ENCODE results near the gene BPHL. TPM values are rescaled to one million over a fixed set of nuclear protein-coding genes. Genes with fewer than 3 reads are reported as not detected.
"Not testable (repeated sequence)": the region's sequence is repeated elsewhere in the genome, so short reads cannot be mapped to it uniquely, and the experiment has no call there.

BPHL gene
- total RNA-seq, 1 donor from 2014 or later: 25.0 TPM

DNA sequence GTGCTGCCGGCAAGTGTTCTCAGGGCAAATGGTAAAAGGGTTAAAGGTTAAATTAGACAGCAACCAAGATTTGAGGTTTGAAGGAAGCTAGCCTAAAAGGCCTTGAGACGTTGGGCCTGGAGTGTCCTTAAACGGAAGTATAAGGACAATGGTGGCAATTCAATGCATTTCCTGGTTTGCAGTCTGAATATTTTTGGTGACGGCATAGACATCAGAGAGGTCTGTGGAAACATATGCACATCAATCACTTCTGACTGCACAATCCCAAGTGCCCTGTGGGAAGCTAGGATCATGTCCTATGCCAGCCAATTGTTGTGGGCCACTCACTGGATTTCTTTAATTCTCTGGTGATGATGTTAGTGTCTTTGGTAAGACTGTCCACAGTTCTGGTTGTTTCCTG, 64.6 kb downstream of the BPHL start:
- no peak for DNase-seq

DNA sequence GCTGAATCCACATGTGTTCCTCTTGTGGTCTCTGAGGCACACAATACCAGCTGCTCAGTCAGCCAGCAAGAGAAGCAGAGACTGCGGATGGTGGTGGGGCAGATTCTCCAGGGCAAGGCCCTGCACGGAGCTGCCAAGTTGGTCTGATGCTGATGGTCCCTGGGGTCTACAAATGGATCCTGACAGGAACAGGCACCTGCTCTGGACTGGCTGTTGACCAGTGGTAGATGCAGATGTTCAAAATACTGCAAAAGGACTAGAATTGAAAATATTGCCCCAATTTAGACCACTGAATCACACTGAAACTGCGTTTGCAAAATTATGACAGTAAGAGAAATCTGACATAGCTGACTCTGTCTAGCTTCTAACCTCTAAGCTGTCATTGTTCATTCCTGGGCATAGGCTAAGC, 68.5 kb downstream of the BPHL start:
- DNase-seq: no peak

DNA sequence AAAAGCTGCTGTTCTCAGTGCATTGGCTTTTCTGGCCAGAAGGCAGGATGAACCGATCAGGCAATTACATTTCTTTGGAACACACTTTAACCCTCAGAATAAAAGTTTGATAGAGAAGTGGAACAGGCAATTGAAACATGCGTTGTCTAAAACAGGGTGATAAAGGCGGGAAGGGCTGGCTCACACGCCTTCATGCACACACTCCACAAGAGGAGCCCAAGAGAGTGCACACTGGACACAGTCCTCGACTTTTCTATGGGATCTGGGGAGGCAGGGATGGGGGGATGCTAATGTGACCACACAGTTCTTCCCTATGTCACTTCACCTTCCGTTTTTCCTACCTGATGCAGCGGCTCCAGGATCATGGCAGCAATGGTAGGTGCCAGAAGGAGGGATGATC, 69.8 kb downstream of the BPHL start:
- DNase-seq: no peak

DNA sequence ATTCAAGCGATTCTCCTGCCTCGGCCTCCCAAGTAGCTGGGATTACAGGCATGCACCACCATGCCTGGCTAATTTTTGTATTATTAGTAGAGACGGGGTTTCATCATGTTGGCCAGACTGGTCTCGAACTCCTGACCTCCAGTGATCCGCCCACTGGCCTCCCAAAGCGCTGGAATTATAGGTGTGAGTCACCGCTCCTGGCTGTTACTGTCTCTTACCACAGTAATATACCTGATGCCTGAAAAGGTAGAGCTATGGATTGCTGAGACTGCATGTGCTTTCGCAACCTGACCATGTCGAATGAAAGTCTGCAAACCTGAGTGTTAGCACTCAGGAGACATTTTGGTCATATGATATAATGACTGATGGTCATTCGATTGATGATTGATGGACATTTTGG, 70.7 kb downstream of the BPHL start:
- not testable (repeated sequence) for DNase-seq

DNA sequence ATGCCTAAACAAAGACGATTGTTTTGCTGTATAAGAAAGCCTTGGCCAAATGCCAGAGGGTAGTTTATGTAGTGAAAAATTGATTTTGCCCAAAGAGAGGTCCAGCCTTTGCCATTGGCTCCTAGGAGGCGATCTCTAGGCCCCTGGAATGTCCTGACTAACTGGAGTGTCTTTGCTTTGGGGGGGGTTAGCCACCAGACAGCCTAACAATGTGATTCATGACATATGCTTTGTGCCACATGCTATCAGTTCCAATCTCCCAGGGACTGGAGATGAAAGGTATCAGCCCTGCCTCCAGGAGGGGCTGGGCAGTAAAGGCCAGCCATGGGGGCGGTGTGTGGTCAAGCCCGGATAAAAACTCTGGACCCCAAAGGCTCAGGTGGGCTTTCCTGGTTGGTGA, 71.5 kb downstream of the BPHL start:
- no peak for DNase-seq

DNA sequence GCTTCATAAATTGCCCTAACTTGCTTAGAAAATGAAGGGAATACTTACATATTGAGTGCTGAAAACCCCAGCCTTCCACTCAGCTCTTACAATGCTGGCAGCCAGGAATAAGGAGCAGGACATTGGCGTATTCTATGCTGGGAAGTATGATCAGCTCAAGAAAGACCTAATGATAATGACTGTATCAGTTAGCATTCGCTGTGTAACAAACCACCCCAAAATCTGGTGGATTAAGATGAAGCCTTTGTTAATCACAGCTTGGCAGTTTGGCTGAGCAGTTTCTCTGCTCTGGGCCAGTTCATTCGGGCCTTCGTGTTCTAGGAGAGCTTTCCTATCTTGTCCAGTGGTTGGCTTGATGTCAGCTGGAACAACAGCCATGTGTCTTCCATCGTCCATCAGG, 72.3 kb downstream of the BPHL start:
- DNase-seq: no peak

DNA sequence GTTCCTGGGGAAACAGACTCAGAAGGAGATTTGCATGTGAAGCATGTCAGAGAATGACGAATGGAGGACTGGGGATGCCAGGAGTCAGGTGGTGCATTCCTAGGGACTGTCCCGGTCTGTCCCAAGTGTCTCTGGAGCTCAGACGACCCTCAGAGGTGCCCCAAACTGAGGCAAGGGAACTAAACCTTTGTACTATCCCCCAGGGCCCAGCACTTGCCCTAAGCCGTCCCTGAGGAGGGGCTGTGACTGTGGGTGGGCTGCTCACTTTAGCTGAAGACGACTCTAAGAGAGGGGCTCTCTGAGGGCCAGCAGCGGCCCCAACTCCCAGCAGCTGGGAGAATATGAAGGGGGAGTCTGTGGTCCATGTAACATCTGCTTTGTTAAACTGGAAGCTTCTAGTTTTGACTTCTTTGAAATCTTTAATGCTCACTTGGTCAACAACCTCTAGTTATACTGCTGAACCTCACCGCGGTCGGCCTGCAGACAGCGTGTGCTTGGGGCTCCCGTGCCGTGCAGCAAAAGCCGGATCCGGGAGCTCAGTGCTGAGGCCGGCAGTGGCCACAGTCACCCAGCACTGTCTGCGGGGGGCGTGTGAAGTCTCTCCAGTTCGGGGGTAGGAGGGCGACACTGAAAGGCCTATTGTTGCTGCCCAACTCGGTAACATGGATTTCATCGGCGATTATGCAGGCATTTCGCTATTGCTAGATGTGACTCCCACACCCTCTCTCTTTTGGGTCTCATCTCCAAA, 74.8 kb downstream of the BPHL start:
- no peak for DNase-seq

DNA sequence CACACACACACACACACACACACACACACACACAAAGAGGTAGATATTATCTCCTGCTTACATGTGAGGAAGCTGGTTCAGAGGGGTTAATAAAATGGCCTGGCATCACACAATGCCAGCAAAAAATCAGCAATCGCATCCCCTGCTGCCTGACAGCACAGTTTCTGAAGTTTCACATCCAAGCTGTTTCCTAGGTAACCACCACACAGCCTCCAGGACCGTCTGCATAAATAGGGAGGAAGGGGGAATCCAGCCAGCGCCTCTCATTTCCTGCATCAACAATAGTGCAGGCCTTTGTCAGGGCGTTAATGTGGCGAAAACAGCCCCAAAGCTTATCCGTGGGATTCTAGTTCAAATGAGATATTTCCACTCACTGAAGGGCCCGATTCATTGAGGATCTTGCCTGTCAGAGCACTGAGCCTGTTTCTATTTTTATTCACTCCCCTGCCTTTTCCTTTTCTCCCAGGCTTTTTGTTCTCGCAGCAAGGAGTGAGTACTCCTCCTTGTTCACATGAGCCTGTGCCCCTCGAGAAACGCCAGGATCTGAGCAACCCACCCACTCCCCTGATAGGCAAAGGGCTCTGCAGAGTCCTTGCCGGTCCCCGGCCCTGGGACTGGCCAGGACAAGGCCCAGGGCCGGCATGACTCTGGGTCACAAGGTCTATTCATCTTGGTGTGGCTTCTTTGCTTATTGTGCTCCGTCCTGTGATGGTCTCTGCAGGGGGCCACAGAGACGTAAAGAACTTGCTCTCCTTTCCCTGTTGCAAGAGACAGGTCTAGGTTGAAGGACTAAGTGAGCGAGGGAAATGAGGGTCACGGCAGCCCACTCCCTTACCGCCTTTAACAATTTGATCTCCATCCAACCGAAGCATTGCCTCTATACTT, 76.3 kb downstream of the BPHL start:
- DNase-seq: peak; percentile 62

DNA sequence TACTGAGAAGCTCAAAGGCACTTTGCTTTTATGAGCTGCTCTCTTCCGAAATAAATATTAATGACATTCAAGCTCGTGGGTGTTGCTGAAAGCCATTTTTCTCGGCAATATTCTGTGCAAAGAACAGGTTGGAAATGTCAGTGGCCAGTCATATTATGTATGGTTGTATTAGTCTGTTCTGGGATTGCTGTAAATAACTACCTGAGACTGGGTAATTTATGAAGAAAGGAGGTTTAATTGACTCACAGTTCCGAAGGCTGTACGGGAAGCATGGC, 76.8 kb downstream of the BPHL start:
- DNase-seq: no peak

DNA sequence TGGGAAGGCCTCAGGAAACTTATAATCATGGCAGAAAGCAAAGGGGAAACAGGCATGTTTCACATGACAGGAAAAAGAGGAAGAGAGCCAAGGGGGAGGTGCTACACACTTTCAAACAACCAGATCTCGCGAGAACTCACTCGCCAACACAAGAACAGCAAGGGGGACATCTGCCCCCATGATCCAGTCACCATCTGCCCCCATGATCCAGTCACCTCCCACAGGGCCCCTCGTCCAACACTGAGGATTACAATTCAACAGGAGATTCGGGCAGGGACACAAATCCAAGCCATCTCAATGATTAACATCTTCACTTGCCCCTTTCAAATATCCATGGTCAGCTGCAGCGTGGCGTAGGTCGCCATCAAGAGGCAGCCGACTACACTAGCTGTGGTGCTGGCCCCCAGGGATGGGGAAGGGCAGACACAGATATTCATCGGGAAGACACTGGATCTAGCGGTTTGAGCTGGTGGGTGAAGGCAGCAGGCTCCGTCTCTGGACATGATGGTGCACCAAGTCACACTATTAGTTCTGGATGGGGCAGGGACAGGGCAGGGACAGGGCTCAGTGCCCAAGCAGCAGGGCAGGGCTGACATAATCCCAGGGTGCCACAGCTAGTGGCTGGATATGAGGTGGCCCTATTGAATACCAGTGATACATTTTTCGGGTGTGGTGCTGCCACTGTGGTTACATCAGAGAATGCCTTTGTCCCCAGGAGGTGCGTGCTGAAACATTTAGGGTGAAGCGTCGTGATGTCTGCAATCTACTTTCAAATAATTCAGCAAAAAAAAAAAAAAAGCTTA, 77.4 kb downstream of the BPHL start:
- no peak for DNase-seq

DNA sequence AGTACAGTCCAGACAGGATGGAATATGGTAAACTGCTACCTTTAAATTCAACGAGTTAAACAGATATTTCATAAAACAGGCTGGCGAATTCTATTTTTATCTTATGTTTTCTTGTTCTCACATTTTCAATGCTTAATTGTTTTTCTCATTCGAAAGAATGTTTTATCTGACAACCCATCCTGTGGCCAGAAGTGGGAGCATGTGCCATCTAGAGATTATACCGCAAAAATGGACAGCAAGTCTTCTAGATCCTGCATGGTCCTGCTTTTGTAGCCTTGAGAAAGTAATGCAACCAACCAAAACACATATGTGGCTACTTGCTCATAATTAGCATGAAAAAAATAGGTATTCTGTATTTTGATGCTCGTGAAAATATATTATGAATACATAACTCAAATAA, 78.3 kb downstream of the BPHL start:
- DNase-seq: no peak

DNA sequence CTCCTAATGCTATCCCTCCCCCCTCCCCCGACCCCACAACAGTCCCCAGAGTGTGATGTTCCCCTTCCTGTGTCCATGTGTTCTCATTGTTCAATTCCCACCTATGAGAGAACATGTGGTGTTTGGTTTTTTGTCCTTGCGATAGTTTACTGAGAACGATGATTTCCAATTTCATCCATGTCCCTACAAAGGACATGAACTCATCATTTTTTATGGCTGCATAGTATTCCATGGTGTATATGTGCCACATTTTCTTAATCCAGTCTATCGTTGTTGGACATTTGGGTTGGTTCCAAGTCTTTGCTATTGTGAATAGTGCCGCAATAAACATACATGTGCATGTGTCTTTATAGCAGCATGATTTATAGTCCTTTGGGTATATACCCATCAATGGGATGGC, 79.2 kb downstream of the BPHL start:
- DNase-seq: not testable (repeated sequence)

DNA sequence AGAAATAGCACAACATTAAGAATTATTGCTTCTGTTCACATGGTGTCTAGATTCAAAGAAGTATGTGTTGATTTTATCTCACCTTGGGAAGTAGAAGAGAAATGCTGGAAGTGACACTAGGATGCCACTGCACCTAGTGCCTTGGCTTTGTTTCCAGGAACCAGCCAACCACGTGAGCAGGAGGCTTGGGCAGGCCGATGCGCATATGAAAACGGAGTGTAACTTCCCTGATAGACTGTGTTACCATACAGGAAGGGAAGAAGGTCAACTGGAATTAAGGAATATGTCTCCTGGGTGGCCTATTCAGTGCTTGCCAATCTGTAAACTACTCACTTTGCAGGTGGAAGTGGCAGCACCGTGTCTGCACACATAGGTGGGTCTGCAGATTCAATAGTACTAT, 80.9 kb downstream of the BPHL start:
- no peak for DNase-seq

DNA sequence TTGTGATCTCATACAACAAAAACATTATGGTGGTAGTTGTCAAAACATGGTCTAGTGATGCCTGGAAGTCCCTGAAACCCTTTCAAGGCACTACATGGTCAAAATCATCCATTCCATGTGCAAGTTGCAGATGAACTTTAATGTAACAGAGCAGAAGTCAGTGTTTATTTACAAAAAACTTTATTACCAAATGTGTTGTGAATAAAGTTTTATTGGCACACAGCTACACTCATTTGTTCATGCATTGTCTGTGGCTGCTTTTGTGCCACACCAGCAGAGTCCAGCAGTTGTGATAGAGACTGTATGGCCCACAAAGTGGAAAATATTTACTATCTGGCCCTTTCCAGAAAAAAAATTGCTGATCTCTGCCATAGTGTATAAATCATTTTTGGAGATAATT, 82.2 kb downstream of the BPHL start:
- no peak for DNase-seq

DNA sequence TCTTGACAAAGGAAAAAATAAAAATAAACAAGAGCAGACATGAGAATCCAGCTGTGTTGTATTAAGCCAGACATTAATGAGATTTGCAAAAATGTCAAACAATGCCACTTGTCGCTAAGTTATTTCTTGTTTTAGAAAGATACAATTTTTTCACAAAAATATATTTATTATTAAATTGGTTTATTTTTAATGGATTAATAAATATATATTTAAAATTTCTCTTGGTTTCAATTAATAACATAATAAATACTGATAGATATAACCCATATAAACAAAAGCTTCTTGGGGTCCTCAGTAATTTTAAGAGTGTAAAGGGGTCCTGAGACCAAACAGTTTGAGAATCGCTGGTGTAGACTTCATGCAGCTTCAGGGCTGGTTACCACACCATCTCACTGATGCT, 82.9 kb downstream of the BPHL start:
- DNase-seq: no peak

Small RNA genes within 50 kb of the gene (small RNA-seq; reads per million reads assigned to genes)
- gene RNA5SP201 (ENCODE audit: low replicate concordance): not detected

Other genes with a start within 250 kb of the BPHL start
- gene SERPINB9, start 215.4 kb upstream of the BPHL start, total RNA-seq: 7.4 TPM
- 89.5 TPM for gene SERPINB6, start 147.1 kb upstream of the BPHL start, total RNA-seq
- gene NQO2, start 118.8 kb upstream of the BPHL start, total RNA-seq: 7.1 TPM
- gene RIPK1, start 50.2 kb upstream of the BPHL start, total RNA-seq: 17.8 TPM
- gene TUBB2A, start 38.8 kb downstream of the BPHL start, total RNA-seq: 106 TPM
- gene TUBB2B, start 108.9 kb downstream of the BPHL start, total RNA-seq: 87.5 TPM
- 11.9 TPM for gene PSMG4, start 140.2 kb downstream of the BPHL start, total RNA-seq

Data from tongue (tissue), 3 donors.